H1 (cell line): ENCODE measurements around the gene SLC1A2. TPM values are rescaled to one million over a fixed set of nuclear protein-coding genes. Genes with fewer than 3 reads are reported as not detected.

Source experiments
- CTCF ChIA-PET: fragments of 300-600 bp; sonication (Branson Sonifier 250); formaldehyde crosslinking; loops from one replicate; lab custom pipeline; 2021; ENCODE audit not compliant: partially characterized antibody; lab: Charles Lee
- POLR2A ChIA-PET: fragments of 300-600 bp; sonication (Branson Sonifier 250); formaldehyde crosslinking; loops from one replicate; lab custom pipeline; 2021; ENCODE audit warnings: inconsistent platforms; ENCODE audit not compliant: partially characterized antibody; lab: Charles Lee
- DNase-seq, 2 experiments: peaks; one replicate each; pipeline versions ENCODE4 v3.0.0 to v3.0.0-alpha.2; 2010 to 2022; ENCODE audit warnings: low spot score in 2 of 2, low read depth in 1 of 2, mixed read lengths in 1 of 2
- FAIRE-seq: peaks from 2 replicates; lab custom pipeline; 2011; peaks lifted over from hg19 to GRCh38; lab: Jason Lieb, UNC
- H2AFZ ChIP-seq: 2 replicates; pipeline ENCODE4 v1.8.1; 2012; ENCODE audit warnings: low read length, inconsistent platforms
- H2AK5ac ChIP-seq: 2 replicates; pipeline ENCODE4 v1.6.1; 2013; ENCODE audit warnings: low read depth, low read length
- H2BK120ac ChIP-seq: replicated peaks from 2 replicates; pipeline ENCODE3; 2013; ENCODE audit warnings: low read depth, low read length, inconsistent platforms
- H2BK12ac ChIP-seq: 2 replicates; pipeline ENCODE4 v1.6.1; 2013; ENCODE audit warnings: low read depth, low read length
- H2BK15ac ChIP-seq: 2 replicates; pipeline ENCODE4 v1.6.1; 2013; ENCODE audit warnings: low read length
- H2BK20ac ChIP-seq: 2 replicates; pipeline ENCODE4 v1.6.1; 2013; ENCODE audit warnings: low read length
- H2BK5ac ChIP-seq: 2 replicates; pipeline ENCODE4 v1.6.1; 2013; ENCODE audit warnings: low read depth, low read length
- H3K14ac ChIP-seq: 2 replicates; pipeline ENCODE4 v1.6.1; 2013; ENCODE audit warnings: inconsistent platforms; ENCODE audit not compliant: insufficient read length
- H3K18ac ChIP-seq: 2 replicates; pipeline ENCODE4 v1.6.1; 2013; ENCODE audit warnings: low read length; ENCODE audit errors: extremely low read depth
- H3K23ac ChIP-seq: 2 replicates; pipeline ENCODE4 v1.6.1; 2013; ENCODE audit warnings: inconsistent platforms; ENCODE audit not compliant: insufficient read length
- H3K23me2 ChIP-seq: 2 replicates; pipeline ENCODE4 v1.6.1; 2013; ENCODE audit warnings: low read depth, low read length
- H3K27ac ChIP-seq: 2 replicates; pipeline ENCODE4 v1.6.1; 2011; ENCODE audit warnings: low read depth, low read length, inconsistent platforms
- H3K27me3 ChIP-seq, 4 experiments: replicated peaks in 1 of 4; 1 replicate in 1 of 4; 2 replicates in 3 of 4; pipeline versions ENCODE4 v1.6.1 to v1.8.1; 2011 to 2013; ENCODE audit warnings: low read length in 3 of 4, mild to moderate bottlenecking in 3 of 4, inconsistent platforms in 2 of 4, mixed read lengths in 2 of 4, moderate library complexity in 1 of 4; ENCODE audit not compliant: control insufficient read depth in 3 of 4, insufficient read depth in 3 of 4; ENCODE audit errors: extremely low read depth in 1 of 4
- H3K36me3 ChIP-seq, 4 experiments: 2 replicates each; pipeline versions ENCODE4 v1.6.1 to v1.8.1; 2011 to 2013; ENCODE audit warnings: mild to moderate bottlenecking in 4 of 4, low read length in 3 of 4, moderate library complexity in 2 of 4, control low read depth in 1 of 4, inconsistent platforms in 1 of 4; ENCODE audit not compliant: insufficient read depth in 4 of 4, control insufficient read depth in 2 of 4
- H3K4ac ChIP-seq: replicated peaks from 2 replicates; pipeline ENCODE3; 2013; ENCODE audit warnings: low read length, low read depth, mixed read lengths, inconsistent platforms; ENCODE audit not compliant: insufficient read length
- H3K4me1 ChIP-seq, 4 experiments: replicated peaks in 1 of 4; 1 replicate in 1 of 4; 2 replicates in 3 of 4; pipeline versions ENCODE4 v1.6.1 to v1.8.1; 2011 to 2013; ENCODE audit warnings: low read length in 3 of 4, inconsistent platforms in 2 of 4, mixed read lengths in 1 of 4; ENCODE audit not compliant: insufficient read depth in 4 of 4, control insufficient read depth in 3 of 4
- H3K4me2 ChIP-seq, 2 experiments: 2 replicates each; pipeline versions ENCODE4 v1.6.1 to v1.8.1; 2011 to 2013; ENCODE audit warnings: low read depth in 2 of 2, low read length in 2 of 2, control low read depth in 1 of 2, inconsistent platforms in 1 of 2, mild to moderate bottlenecking in 1 of 2; ENCODE audit not compliant: insufficient read depth in 1 of 2
- H3K4me3 ChIP-seq, 4 experiments: fragments of 200-600, 300-600 bp in 1 of 4; sonication (generic), shearing (Covaris generic), sonication (Bioruptor Twin) in 1 of 4; 2 replicates each; pipeline versions ENCODE4 v1.5.1 to v1.8.1; 2011 to 2016; ENCODE audit warnings: low read length in 4 of 4, low read depth in 3 of 4, control low read depth in 2 of 4, inconsistent platforms in 2 of 4, mild to moderate bottlenecking in 2 of 4, mixed read lengths in 1 of 4, moderate library complexity in 1 of 4; ENCODE audit not compliant: insufficient read depth in 2 of 4; ENCODE audit errors: extremely low read depth in 1 of 4
- H3K56ac ChIP-seq: replicated peaks from 2 replicates; pipeline ENCODE3; 2013; ENCODE audit warnings: low read depth, mild to moderate bottlenecking, mixed read lengths, low read length, inconsistent platforms; ENCODE audit not compliant: insufficient read length
- H3K79me1 ChIP-seq: 2 replicates; pipeline ENCODE4 v1.6.1; 2013; ENCODE audit warnings: low read depth, low read length, control low read depth
- H3K79me2 ChIP-seq, 2 experiments: 2 replicates each; pipeline versions ENCODE4 v1.6.1 to v1.8.1; 2012 to 2013; ENCODE audit warnings: low read length in 2 of 2, mild to moderate bottlenecking in 2 of 2, inconsistent platforms in 1 of 2; ENCODE audit not compliant: insufficient read depth in 2 of 2, control insufficient read depth in 1 of 2
- H3K9ac ChIP-seq, 4 experiments: replicated peaks in 1 of 4; 1 replicate in 1 of 4; 2 replicates in 3 of 4; pipeline versions ENCODE4 v1.6.1 to v1.8.1; 2011 to 2013; ENCODE audit warnings: low read depth in 3 of 4, low read length in 3 of 4, control low read depth in 2 of 4, mild to moderate bottlenecking in 2 of 4, moderate library complexity in 2 of 4, inconsistent platforms in 1 of 4; ENCODE audit errors: extremely low read depth in 1 of 4
- H3K9me3 ChIP-seq, 2 experiments: 2 replicates each; pipeline versions ENCODE4 v1.6.1 to v1.8.1; 2012 to 2013; ENCODE audit warnings: mild to moderate bottlenecking in 2 of 2, moderate library complexity in 2 of 2, control low read depth in 1 of 2, inconsistent platforms in 1 of 2, low read depth in 1 of 2, low read length in 1 of 2, mixed read lengths in 1 of 2; ENCODE audit not compliant: insufficient read depth in 2 of 2
- H4K20me1 ChIP-seq, 2 experiments: replicated peaks in 1 of 2; 2 replicates each; pipeline versions ENCODE3 to v1.8.1; 2011 to 2013; ENCODE audit warnings: inconsistent platforms in 2 of 2, low read length in 2 of 2, mild to moderate bottlenecking in 1 of 2; ENCODE audit not compliant: insufficient read depth in 2 of 2, control insufficient read depth in 1 of 2
- H4K5ac ChIP-seq: 2 replicates; pipeline ENCODE4 v1.6.1; 2013; ENCODE audit warnings: low read length, low read depth, mixed read lengths, inconsistent platforms; ENCODE audit not compliant: insufficient read length
- H4K8ac ChIP-seq: 2 replicates; pipeline ENCODE4 v1.8.0; 2013; ENCODE audit warnings: mild to moderate bottlenecking, moderate library complexity, low read length, inconsistent platforms; ENCODE audit not compliant: insufficient read depth; ENCODE audit errors: extremely low read depth
- H4K91ac ChIP-seq: replicated peaks from 2 replicates; pipeline ENCODE3; 2013; ENCODE audit warnings: low read length, mixed read lengths, inconsistent platforms; ENCODE audit not compliant: insufficient read length
- BRCA1 ChIP-seq: IDR thresholded peaks from 2 replicates; pipeline ENCODE4 v1.6.1; 2012; ENCODE audit warnings: low read depth, low read length, improper control_type of control experiment
- RXRA ChIP-seq: IDR thresholded peaks from 2 replicates; pipeline ENCODE4 v1.6.1; 2011; ENCODE audit warnings: low read depth, mild to moderate bottlenecking, low read length, moderate library complexity; ENCODE audit not compliant: insufficient read depth
- WGBS, 2 experiments: shearing (Covaris generic) in 1 of 2; methylation state at CpG; one replicate each; pipeline versions ENCODE4 v1.1.6 to v1.1.7; 2013 to 2015; ENCODE audit warnings: low lambda C conversion rate in 2 of 2, mixed read lengths in 2 of 2, inconsistent platforms in 1 of 2, low coverage in 1 of 2, missing lambda C conversion rate in 1 of 2; ENCODE audit not compliant: insufficient replicate concordance in 2 of 2, insufficient coverage in 1 of 2, insufficient read length in 1 of 2; ENCODE audit errors: extremely low coverage in 1 of 2, missing lambda C conversion rate in 1 of 2; 5-methylcytosine and 5-hydroxymethylcytosine counted together
- polyA plus RNA-seq, 7 experiments: library from polyadenylated mRNA; depleted of rRNA in 3 of 7; stranded (reverse) in 5 of 7; unstranded in 2 of 7; fragments of >200 nt in 5 of 7; fragments of 200-250 nt in 2 of 7; gene quantifications; 1 replicate in 5 of 7; 2 replicates in 1 of 7; 4 replicates in 1 of 7; pipeline versions ENCODE4 v1.2.1 to v1.2.3, GENCODE V29; 2011 to 2013; ENCODE audit warnings: missing spikeins in 2 of 7, mixed read lengths in 2 of 7
- total RNA-seq: library from RNA; stranded (reverse); fragmentation: NEBNext Ultra II Directional; extraction: Animal tissue kit (Norgen Biotek cat#: 25700); gene quantifications from 2 replicates; pipeline ENCODE4 v1.2.1, GENCODE V29; 2021

The SLC1A2 gene
- total and polyA plus RNA-seq, 2 of the 8 experiments (the other 6 are each of a cell fraction or from before 2014, with no cell fraction given), result 0.57 to 1.2 TPM

DNA sequence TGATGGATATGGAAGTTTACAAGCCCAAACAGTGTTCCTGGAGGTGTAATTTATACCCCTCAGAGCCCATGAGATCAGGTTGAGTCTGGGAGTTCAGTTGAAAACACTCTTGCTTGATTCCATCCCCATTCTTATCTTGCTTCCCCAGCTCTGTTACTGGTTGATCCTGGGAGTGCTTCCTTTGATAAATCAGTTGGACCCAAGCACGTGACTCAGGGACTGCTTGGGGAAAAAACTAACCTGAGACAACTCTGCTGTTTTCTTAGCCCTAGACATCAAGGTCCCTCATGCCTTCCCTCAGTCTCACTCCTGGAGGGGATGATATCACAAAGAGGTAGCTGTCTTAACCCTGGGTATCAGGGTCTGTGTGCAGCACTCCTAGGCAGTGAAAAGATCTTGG, 35.0 kb upstream of the SLC1A2 start:
- no peaks in the 10 kb centered on the region for H3K27me3 ChIP-seq

More for the DNA sequence above, 35.0 kb upstream of the SLC1A2 start:
- Histone ChIP-seq H4K20me1 (no peaks in the 10 kb centered on the region), H3K4me2 (no peak overlapping the region), H2AK5ac (no peak overlapping the region), H3K27ac (no peak overlapping the region), H4K8ac (no peak overlapping the region), H2BK15ac (no peak overlapping the region), H3K4ac (no peak overlapping the region), H3K4me1 (no peaks in the 10 kb centered on the region), H3K56ac (no peak overlapping the region), H3K36me3 (no peaks in the 10 kb centered on the region), H4K91ac (no peak overlapping the region), H3K18ac (no peak overlapping the region), H3K4me3 (no peak overlapping the region), H3K23ac (no peak overlapping the region), H2AFZ (no peak overlapping the region), H3K9ac (no peak overlapping the region), H3K23me2 (no peaks in the 10 kb centered on the region), H3K79me2 (no peaks in the 10 kb centered on the region), H2BK5ac (no peak overlapping the region), H4K5ac (no peak overlapping the region), H3K79me1 (no peaks in the 10 kb centered on the region), H2BK120ac (no peak overlapping the region), H3K14ac (no peak overlapping the region), H2BK12ac (no peak overlapping the region), H3K9me3 (no peaks in the 10 kb centered on the region), H2BK20ac (no peak overlapping the region)
- no peak for FAIRE-seq
- ChIA-PET CTCF (no interaction called here), POLR2A (no interaction called here)
- DNase-seq, result no peak
- no peak for TF ChIP-seq BRCA1
- no peak for TF ChIP-seq RXRA
- 80% methylated on average over 1 of the region's 1 CpG; no CpG with 5 or more reads in 1 of the 2 experiments for WGBS, 2 experiments
